HG03196 (cell line): ENCODE measurements around the gene A4GALT.
"Not testable (repeated sequence)": the region's sequence is repeated elsewhere in the genome, so short reads cannot be mapped to it uniquely, and the experiment has no call there.

ENCODE experiments used
- ATAC-seq: cut with Tn5 transposase; IDR thresholded peaks from one replicate; pipeline ENCODE4 v1.9.1; 2021; ENCODE audit not compliant: unreplicated experiment

Gene A4GALT, protein sequence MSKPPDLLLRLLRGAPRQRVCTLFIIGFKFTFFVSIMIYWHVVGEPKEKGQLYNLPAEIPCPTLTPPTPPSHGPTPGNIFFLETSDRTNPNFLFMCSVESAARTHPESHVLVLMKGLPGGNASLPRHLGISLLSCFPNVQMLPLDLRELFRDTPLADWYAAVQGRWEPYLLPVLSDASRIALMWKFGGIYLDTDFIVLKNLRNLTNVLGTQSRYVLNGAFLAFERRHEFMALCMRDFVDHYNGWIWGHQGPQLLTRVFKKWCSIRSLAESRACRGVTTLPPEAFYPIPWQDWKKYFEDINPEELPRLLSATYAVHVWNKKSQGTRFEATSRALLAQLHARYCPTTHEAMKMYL

DNA sequence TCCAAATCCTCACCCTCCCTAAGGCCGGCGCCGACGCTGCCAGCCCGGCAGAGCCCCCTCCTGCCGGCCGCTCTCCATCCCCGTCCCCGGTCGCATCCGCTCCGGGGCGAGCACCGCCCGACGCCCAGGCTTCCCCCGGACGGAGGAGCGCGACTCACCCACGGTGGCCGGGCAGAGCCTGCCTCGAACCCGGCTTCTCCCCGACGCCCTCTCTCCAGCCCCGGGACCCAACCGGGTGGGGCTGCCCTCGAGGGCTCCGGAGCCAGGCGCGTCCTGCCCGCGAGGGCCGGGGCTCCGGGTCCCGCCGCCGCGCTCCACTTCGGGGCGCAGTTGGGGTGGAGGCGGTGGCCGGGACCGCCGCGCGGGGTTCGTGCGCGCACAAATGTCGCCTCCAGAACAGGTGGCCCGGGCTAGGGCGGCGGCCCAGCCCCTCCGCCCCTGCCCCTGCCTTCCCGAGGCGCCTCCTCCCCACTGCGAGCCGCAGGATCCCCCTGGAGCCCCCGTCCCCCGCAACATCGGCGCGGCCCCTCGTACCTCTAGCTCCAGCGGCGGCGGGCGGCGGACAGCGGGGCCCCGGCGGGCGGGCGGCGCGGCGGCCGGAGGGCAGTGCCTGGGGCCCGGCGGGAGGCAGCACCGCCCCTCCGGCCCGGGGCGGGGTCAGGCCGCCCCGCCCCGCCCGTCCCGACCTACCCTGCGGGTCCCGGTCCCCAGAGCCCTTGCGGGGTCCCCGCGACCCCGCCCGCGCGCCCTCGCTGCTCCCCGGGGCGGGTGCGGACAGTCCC lies at the start of gene A4GALT:
TSS of gene A4GALT (minus strand) at position 608 of the 782 bp plus-strand sequence. CDS start 26,919 bp downstream, outside the sequence.
- ATAC-seq: no peak

DNA sequence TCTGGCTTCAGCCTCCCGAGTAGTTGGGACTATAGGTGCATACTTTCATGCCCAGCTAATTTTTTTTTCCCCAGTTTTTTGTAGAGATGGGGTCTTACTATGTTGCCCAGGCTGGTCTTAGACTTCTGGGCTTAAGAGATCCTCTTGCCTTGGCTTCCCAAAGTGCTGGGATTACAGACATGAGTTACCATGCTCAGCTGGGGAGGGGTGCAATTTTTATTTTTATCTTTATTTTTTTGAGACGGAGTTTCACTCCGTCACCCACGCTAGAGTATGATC lies 49.7 kb upstream of the A4GALT start:
- ATAC-seq: no peak

DNA sequence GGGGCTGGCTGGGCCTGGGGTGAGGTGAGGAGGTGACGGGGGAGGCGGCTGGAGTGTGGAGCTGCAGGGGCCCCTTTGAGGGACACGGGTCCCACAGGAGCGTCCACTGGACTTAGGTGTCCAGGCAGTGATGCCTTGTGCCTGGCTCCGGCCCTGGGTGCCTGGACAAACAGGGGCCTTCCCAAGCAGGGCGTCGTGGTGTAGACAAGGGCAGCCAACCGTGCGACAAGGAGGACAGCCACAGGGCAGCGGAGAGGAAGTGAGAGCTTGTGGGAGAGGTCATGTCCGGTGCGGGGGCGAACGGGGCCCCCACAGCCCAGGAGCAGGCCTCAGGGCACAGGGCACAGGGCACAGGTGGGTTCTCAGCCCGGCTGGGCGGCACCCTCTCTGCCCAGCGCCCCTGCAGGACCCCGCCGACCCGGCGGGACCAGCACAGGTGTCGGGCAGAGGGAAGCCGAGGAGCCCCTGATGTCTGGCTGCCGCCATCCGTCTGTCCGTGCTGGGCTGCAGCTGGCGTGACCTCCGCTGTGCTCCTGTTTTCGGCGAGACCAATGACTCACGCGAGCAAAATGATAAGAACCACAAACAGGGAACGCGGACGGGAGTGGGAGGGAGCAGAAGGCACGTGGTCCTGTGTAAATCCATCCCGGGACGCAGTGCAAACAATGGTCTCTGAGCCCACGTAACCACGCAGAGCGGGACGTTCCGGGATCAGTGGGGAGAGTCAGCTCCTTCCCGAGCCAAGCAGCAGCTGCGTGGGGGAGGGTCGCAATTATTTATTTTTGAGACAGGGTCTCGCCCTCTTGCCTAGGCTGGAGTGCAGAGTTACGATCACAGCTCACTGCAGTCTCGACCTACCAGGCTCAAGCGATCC lies 49.1 kb upstream of the A4GALT start:
- peak; percentile 74 for ATAC-seq

DNA sequence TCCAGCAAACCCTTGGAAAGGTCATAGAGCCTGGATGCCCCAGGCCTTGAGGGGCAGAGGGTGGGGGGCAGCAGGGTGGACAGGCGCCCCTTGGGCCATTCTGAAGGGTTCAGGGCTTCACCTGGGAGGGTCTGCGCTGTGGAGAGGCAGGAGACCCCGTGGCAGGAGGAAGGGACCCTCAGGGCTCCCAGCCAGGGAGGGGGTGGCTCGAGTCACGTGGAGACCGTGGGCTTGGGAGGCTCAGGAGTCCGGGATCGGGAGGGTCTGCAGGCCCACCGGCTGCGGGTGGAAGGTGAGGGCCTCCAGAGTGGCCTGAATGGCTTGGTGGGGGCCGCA lies 48.5 kb upstream of the A4GALT start:
- ATAC-seq: no peak

DNA sequence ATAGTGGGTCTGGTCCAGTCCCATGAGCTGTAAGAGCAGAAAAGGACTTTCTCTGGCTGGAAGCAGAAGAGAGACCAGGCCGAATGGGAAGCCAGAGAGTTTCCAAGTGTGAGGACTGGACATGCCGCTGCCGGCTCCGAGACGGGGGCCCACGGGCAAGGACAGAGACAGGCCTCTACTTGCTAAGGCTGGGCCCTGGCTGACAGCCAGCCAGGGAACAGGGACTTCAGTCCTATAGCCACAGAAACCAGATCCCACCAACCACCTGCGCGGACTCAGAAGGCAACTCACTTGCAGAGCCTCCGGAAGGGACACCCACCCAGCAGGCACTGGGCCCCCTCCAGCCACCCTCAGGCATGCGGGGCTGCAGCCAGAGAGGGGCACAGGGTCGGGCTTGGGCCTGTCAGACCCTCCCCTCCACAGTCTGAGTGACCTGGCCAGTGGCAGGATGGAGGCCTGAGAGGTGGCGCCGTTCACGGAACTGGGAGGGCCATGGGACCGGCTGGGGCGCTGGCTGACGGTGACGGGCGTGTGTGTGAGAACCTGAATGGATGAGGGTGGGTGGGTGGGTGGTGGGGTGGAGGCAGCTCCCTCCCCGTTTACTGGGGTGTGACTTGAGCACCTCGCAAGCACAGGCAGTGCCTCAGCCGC lies 47.8 kb upstream of the A4GALT start:
- ATAC-seq: no peak

DNA sequence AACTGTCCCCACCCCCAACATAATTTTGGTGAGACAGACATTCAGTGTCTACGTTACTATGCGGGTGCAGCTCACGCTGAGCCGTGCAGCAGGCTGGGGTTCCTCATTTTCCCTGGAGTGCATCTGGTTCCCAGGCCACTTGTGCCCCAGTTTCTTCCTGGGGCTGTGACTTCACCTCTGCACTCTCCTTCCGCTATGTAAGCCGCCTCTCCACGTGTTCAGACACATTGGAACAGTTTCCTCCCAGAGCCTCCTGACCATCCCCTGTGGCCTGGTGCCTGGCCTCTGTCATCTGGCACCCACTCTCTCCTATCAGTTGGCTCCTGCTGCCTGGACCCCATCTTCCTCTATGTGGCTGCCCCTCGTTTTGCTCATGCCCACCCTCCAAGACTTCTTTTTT lies 46.2 kb upstream of the A4GALT start:
- ATAC-seq: no peak

DNA sequence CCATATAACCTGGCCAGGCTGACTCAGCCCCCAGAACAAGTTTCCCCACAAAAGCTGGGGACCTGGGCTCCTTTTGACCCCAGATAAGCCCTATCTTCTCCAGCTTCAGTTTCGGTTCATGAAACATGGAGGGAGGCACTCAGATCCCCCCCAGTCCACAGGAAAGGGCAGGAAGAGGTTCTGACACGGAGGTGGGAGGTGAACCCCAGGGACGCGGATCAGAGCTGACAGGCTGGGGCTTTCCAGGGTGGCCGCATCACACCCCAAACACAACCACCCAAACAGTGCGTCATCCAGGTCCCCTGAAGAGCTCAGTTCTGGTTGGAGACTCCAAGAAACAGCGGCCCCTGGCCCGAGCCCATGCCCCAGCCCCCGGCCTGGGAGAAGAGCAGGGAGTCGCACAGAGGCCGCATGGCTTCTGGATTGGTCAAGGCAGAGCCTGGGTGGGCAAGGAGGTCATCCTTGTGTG lies 44.3 kb upstream of the A4GALT start:
- ATAC-seq: no peak

DNA sequence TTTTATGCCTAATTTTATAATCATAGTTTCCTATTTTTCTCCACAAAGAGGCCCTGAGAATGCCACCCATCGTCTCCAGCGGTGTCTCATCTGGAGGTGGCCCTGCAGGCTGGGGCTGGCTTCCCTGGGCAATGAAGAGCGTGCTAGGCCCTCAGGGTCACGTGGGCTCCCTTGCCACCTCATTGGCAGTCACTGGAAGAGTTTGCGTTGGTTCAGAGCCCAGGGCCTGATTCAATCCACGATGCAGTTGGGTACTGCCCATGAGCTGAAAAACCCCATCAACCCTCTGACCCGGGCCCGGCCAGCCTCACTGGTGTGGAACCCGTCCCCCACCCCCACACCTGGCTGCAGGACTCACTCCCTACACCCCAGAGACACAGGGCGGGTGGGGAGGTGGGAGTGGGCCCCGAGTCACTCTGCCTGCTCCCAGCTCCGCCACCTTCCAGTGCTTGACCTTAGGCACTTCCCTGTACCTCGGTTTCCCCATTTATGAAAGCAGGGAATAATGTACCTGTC lies 43.4 kb upstream of the A4GALT start:
- ATAC-seq: no peak

DNA sequence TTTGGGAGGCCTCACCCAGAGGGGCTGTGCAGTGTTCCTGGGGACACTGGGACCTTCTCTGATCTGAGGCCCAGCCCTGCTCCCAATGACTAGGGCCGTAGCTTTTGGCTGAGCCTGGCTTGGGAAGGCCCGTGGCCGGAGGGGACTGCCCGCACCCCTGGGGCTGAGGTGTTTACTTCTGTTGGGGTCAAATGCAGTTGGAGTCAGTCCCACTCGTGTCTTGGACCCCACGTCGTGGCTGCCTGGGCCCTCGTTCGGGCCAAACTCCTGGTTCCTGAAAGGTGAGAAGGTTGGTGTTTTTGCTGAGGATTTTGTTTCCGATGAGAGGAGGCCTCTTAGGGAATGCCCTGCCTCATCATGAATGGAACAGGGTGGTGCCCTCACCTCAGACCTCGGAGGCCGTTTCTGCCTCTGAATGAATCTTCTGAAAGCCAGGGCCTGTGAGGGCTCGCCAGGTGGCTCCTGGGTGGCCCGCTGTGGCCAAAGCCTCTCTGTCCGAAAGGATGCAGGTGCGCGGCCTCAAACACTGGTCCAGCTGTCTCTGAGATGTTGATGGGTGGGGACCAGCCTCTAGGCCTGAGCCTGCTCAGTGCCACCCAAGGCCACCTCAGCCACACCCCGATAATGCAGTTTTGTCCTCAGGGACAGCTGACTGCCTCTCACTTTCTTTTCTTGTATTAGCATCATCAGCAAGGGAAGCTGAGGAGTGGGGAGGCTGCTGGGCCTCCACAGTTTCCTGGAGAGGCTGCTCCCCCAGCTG lies 40.3 kb upstream of the A4GALT start:
- ATAC-seq: no peak

DNA sequence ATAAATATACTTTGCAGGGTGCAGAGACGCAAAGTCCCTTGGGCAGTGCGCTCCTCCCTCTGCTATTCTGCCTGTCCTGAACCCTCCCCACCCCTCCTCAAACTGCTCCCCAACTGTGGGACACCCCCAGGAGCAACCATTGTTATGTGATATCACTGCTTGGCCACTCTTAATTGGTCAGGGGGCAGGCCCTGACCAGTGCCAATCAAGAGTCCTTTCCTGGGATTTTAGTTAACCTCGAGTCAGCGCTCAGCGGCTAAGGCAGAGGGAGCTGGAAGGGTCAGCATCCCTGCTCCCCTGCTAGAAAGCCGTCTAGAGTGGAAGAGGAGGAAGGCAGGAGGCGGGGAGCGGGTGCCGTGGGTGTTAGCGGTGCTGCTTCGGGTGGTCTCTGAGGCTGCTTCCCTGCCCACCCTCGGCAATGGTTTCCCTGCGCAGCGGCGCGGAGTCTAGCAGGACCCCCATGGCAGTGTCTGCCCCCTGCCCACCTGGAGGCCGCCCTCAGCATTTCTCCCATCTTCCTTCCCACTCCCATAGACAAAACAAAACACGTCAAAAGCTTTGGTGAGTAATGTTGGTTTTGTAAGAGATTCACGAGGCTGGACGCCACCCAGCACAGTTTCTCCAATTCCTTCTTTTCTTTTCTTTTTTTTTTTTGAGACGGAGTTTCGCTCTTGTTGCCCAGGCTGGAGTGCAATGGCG lies 38.4 kb upstream of the A4GALT start:
- no peak for ATAC-seq

DNA sequence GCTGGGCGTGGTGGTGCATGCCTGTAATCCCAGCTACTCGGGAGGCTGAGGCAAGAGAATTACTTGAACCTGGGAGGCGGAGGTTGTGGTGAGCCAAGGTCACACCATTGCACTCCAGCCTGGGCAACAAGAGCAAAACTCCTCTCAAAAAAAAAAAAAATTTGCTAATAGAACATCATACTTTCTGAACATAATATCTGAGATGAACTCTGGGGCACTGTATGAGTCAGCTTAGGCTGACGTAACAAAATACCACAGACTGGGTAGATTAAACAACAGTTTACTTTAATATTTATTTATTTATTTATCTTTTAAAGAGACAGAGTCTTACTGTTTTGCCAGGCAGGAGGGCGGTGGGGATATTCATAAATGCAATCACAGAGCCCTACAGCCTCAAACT lies 34.9 kb upstream of the A4GALT start:
- not testable (repeated sequence) for ATAC-seq

DNA sequence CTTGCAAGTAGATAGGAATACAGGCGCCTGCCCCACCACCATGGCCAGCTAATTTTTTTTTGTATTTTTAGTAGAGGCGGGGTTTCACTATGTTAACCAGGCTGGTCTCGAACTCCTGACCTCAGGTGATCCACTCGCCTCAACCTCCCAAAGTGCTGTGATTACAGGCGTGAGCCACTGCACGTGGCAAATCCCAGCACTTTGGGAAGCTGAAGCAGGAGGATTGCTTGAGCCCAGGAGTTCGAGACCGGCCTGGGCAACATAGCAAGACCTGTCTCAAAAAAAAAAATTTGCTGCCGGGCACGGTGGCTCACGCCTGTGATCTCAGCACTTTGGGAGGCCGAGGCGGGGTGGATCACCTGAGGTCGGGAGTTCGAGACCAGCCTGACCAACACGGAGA lies 34.5 kb upstream of the A4GALT start:
- ATAC-seq: not testable (repeated sequence)

DNA sequence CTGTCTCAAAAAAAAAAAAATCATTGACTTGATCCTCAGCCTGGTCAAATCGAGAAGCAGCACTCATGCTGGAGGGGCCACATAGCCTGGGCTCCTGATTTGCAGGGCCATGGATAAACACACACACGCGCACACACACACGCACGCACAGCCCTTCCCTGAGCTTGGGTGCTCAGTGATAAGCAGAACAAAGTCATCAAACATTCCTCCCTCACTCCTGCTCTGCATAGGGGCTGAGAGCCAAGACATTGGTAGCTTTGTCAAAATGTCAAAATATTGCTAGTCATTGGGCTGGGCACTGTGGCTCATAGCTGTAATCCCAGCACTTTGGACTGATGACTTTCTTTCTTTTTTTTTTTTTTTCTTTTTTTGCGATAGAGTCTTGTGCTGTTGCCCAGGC lies 34.0 kb upstream of the A4GALT start:
- ATAC-seq: no peak

DNA sequence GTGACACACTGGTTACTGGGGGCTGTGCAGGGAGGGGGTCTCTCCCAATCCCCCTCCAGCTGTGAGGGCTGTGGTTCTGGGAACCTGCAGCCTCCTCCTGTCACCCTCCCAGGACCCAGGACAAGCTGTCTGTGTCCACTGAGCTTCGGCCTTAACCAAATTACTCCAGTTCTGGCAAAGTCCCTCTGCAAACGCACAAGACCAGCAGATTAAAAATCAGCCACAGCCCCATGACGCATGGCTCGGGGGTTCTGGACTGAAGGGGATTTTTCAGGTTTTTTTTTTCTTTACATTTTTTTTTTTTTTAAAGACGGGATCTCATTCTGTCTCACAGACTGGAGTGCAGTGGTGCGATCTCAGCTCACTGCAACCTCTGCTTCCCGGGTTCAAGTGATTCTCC lies 32.2 kb upstream of the A4GALT start:
- no peak for ATAC-seq

DNA sequence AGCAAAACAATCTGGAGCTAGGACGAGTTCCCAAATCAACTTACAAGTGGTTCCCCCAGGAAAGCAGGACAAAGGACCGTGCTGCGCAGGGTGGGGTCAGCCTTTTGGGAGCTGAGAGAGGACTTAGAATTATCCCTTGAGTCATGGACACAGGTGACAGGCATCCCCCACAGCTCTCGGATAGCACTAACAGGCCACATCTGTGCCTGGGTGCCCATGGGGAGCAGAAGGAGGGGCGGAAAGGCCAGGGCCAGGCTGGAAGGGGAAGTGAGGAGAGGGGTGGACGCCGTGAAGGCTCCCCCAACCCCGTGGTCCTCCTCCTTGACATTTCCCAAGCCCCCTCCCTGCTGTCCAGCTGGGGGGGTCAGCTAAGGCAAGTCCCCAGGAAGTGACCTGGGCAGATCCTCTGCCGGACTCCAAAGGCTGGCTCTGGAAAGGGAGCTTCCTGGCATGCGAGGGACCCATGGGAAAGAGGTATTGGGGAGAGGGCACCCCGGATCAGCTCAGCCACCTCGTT lies 31.6 kb upstream of the A4GALT start:
- no peak for ATAC-seq

DNA sequence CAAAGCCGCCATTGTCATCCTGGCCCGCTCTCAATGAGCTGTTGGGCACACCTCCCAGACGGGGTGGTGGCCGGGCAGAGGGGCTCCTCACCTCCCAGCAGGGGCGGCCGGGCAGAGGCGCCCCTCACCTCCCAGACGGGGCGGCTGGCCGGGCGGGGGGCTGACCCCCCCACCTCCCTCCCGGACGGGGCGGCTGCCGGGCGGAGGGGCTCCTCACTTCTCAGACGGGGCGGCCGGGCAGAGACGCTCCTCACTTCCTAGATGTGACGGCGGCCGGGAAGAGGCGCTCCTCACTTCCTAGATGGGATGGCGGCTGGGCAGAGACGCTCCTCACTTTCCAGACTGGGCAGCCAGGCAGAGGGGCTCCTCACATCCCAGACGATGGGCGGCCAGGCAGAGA lies 29.8 kb upstream of the A4GALT start:
- ATAC-seq: not testable (repeated sequence)

DNA sequence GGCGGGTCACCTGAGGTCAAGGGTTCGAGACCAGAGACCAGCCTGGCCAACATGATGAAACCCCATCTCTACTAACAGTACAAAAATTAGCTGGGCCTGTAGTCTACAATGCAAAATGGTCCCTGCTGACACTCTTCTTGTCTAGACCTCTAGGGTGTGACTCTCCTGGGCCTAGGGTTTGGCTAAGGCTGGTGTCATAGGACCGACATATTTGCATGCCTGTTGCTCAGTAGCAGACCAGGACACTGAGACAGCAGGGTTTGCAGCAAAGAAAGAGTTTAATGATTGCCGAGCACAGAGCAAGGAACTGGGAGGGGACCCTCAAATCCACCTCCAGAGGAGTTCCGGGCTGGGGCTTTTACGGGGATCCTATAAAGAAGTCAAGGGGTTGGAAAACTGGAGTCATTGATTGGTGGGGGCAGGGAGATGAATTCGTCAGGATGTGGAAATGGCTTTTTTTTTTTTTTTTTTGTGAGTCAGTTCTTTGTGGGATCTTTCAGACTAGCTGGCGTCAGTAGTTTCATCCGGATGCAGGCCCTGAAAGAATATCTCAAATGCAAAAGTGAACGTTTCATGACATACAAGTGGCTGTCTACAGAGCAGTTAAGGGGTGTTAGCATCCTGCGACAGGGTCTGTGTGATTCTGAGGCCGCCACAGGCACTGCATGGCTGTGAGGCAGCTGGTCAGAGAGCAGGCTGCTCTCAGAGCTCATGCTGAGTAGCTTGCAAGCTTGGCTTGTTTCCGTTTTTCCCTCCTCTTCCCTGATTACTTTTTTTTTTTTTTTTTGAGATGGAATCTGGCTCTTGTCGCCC lies 27.2 kb upstream of the A4GALT start:
- ATAC-seq: no peak

DNA sequence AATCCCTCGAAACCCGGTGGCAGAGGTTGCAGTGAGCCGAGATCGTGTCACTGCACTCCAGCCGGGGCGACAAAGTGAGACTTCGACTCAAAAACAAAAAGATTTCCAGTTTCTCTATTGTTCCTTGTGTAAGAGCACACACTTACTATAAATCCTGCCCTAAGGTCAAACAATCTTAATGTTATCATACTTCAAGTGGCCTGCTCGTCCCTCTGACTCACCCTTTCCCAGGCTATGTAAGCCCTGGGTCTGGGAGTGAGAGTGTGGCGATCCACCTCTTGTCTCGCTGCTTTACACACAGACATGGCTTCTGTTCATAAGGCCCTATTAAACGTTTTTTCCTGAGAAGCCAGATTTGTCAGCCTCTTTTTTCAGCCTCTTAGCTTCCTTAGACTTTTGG lies 24.4 kb upstream of the A4GALT start:
- ATAC-seq: no peak
